GM21825 (cell line): ENCODE measurements around the gene PDE10A.

Experiments used
- ATAC-seq: cut with Tn5 transposase; IDR thresholded peaks from one replicate; pipeline ENCODE4 v1.9.1; 2021; ENCODE audit warnings: mild to moderate bottlenecking, moderate library complexity; ENCODE audit not compliant: unreplicated experiment

PDE10A gene

GRCh38 chr6:165300422-165300936, 362.6 kb downstream of the PDE10A start:
- ATAC-seq = no peak

GRCh38 chr6:165298875-165299274, 364.2 kb downstream of the PDE10A start:
- no peak for ATAC-seq

GRCh38 chr6:165298402-165298801, 364.6 kb downstream of the PDE10A start:
- ATAC-seq = no peak

- ATAC-seq = no peak
These were observed 370.4 kb downstream of the PDE10A start for GRCh38 chr6:165292657-165293056.
